A673 (cell line): ENCODE results near the gene PBXIP1.

Source experiments
- CTCF ChIP-seq: fragments of 300-800, 200-600 bp; sonication (generic); conservative IDR thresholded peaks from 2 replicates; pipeline ENCODE4 v1.5.1; 2017; ENCODE audit warnings: low read depth, mild to moderate bottlenecking, antibody characterized with exemption, low read length, moderate library complexity, mixed read lengths
- EZH2 ChIP-seq: fragments of 200-600 bp; sonication (generic); IDR thresholded peaks from 2 replicates; pipeline ENCODE4 v1.6.1; 2017; ENCODE audit warnings: borderline replicate concordance, low read depth, mild to moderate bottlenecking, mixed read lengths, antibody characterized with exemption, low read length; ENCODE audit not compliant: poor library complexity, severe bottlenecking

GRCh38 chr1:154908937-154909336, 47.0 kb downstream of the PBXIP1 start:
- TF ChIP-seq CTCF, result no peak
- no peak for TF ChIP-seq EZH2
